Measurements from ENCODE around the gene TTF1. TPM values are rescaled to one million over a fixed set of nuclear protein-coding genes. Genes with fewer than 3 reads are reported as not detected.

The TTF1 gene
- polyA plus RNA-seq, 1 of the 3 experiments (the other 2 are of a cell fraction), result 11.9 TPM

DNA sequence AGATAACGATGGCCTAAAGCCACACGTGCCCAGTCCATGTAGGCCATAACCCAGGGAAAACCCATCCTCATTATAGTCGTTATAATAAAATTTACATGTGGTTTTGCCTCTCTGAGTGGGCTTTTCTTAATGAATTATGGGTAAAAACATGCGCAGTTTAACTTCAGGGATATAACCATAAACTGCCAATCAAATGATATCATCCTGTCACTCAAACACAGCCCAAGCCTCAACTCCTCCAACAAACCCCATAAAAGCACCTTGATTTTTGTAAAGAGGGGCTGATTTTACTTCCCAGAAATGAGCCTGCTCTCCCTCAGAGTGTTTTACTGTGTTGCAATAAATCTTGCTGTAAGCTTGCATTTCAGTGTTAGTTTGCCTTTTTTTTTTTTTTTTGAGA lies 36.0 kb downstream of the TTF1 start:
- Histone ChIP-seq H3K27ac (ENCODE audit: low read depth in 2 of 2, low read length in 1 of 2) (no peak overlapping the region), H2AFZ (ENCODE audit: low read depth) (no peak overlapping the region), H3K4me1 (ENCODE audit: control insufficient read depth in 1 of 2, insufficient read depth in 2 of 2, low read depth in 1 of 2, low read length in 1 of 2) (peaks cover 0 to 5% of the 10 kb centered on the region in 2 experiments; a peak in 1 of 4 replicates), H3K36me3 (replicated peaks in 1 of 2; ENCODE audit: control insufficient read depth in 1 of 2, insufficient read depth in 2 of 2, low read length in 1 of 2) (peaks cover 4 to 6% of the 10 kb centered on the region in 2 experiments), H3K9me2 (no peaks in the 10 kb centered on the region), H3K9ac (no peak overlapping the region), H3K27me3 (ENCODE audit: insufficient read depth) (no peaks in the 10 kb centered on the region), H4K20me1 (ENCODE audit: insufficient read depth) (no peaks in the 10 kb centered on the region), H3K4me2 (no peak overlapping the region), H3K79me2 (ENCODE audit: insufficient read depth) (no peaks in the 10 kb centered on the region), H3K9me3 (no peaks in the 10 kb centered on the region), H3F3A (replicated peaks; ENCODE audit: insufficient read depth) (peaks cover 10% of the 10 kb centered on the region), H3K4me3 (ENCODE audit: low read depth in 2 of 2, low read length in 1 of 2) (no peak overlapping the region)
- no peak for TF ChIP-seq ELF1 (IDR thresholded peaks at IDR 0.05)
- TF ChIP-seq EZH2phosphoT487 (IDR thresholded peaks at IDR 0.05; ENCODE audit: borderline replicate concordance, low read depth), result no peak
- no peak for TF ChIP-seq FOSL2 (IDR thresholded peaks at IDR 0.05; ENCODE audit: borderline replicate concordance, low read depth)
- no peak for TF ChIP-seq TAF1 (IDR thresholded peaks at IDR 0.05; ENCODE audit: borderline replicate concordance, low read depth, low read length)
- no peak for TF ChIP-seq SIN3A (IDR thresholded peaks at IDR 0.05; ENCODE audit: borderline replicate concordance, low read depth, low read length)
- TF ChIP-seq FOXM1 (IDR thresholded peaks at IDR 0.05; ENCODE audit: low read depth), result no peak
- no peak for TF ChIP-seq ZBTB33 (IDR thresholded peaks at IDR 0.05; ENCODE audit: borderline replicate concordance, low read depth)
- TF ChIP-seq, protein P1, sequence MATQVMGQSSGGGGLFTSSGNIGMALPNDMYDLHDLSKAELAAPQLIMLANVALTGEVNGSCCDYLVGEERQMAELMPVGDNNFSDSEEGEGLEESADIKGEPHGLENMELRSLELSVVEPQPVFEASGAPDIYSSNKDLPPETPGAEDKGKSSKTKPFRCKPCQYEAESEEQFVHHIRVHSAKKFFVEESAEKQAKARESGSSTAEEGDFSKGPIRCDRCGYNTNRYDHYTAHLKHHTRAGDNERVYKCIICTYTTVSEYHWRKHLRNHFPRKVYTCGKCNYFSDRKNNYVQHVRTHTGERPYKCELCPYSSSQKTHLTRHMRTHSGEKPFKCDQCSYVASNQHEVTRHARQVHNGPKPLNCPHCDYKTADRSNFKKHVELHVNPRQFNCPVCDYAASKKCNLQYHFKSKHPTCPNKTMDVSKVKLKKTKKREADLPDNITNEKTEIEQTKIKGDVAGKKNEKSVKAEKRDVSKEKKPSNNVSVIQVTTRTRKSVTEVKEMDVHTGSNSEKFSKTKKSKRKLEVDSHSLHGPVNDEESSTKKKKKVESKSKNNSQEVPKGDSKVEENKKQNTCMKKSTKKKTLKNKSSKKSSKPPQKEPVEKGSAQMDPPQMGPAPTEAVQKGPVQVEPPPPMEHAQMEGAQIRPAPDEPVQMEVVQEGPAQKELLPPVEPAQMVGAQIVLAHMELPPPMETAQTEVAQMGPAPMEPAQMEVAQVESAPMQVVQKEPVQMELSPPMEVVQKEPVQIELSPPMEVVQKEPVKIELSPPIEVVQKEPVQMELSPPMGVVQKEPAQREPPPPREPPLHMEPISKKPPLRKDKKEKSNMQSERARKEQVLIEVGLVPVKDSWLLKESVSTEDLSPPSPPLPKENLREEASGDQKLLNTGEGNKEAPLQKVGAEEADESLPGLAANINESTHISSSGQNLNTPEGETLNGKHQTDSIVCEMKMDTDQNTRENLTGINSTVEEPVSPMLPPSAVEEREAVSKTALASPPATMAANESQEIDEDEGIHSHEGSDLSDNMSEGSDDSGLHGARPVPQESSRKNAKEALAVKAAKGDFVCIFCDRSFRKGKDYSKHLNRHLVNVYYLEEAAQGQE (IDR thresholded peaks at IDR 0.05; ENCODE audit: low read depth, low read length), result no peak
- no peak for TF ChIP-seq MEF2A (IDR thresholded peaks at IDR 0.05; ENCODE audit: borderline replicate concordance, low read depth)
- TF ChIP-seq EP300 (IDR thresholded peaks at IDR 0.05; ENCODE audit: borderline replicate concordance in 1 of 2, low read depth in 1 of 2, low read length in 1 of 2), result no peak
- TF ChIP-seq TEAD4 (IDR thresholded peaks at IDR 0.05; ENCODE audit: borderline replicate concordance, insufficient read depth), result no peak
- TF ChIP-seq RCOR1 (IDR thresholded peaks at IDR 0.05; ENCODE audit: low read length), result no peak
- TF ChIP-seq, protein P2, sequence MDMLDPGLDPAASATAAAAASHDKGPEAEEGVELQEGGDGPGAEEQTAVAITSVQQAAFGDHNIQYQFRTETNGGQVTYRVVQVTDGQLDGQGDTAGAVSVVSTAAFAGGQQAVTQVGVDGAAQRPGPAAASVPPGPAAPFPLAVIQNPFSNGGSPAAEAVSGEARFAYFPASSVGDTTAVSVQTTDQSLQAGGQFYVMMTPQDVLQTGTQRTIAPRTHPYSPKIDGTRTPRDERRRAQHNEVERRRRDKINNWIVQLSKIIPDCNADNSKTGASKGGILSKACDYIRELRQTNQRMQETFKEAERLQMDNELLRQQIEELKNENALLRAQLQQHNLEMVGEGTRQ (IDR thresholded peaks at IDR 0.05; ENCODE audit: borderline replicate concordance, low read depth, low read length), result no peak
- TF ChIP-seq MAX (IDR thresholded peaks at IDR 0.05; ENCODE audit: low read depth), result no peak
- TF ChIP-seq RAD21 (IDR thresholded peaks at IDR 0.05; ENCODE audit: low read length), result no peak
- ChIA-PET POLR2A (no interaction called here), CTCF (no interaction called here)
- WGBS (ENCODE audit: low lambda C conversion rate), result 81% methylated on average over 4 of the region's 4 CpGs
- no peak for DNase-seq

Data from SK-N-SH (cell line).